ENCODE measurements around the gene DYSF. TPM values are rescaled to one million over a fixed set of nuclear protein-coding genes. Genes with fewer than 3 reads are reported as not detected.

The DYSF gene
- total and polyA plus RNA-seq, 3 donors from 2014 or later: 6.8 to 10.9 (median 8.9) TPM

DNA sequence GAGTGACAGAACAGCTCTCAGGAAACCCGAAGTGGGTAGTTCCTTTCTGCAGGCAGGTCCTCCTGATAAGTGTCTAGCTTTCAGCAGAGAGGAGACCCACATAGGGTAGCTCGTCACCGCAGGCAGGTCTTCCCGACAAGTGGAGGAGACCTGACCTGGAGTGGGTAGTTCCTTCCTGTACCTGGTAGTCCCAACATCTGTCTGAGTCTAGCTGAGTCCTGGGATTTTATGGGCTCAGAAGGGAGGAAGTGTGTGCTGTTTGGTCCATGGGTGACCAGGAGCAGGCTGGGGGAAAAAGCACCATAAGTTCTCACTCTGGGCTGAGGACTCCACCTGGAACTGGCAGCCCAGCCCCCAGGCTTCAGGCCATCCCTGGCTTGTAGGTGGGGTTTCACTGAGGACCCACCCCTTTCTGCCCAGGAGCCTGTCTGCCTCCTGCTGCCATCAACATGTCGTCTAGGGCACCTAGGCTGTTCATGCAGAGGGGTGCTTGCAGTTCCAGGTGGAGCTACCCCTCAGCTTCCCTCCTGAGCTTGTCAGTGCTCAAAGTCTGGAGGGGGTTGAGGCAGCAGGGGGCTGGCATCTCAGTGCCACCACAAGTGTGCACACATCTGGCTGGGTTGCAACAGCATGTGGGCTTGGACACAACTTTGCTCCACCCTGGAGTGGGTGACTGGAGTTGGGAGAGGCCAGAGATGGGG, 9.4 kb downstream of the DYSF start:
- intact Hi-C loops (cut with DNase I; ENCODE audit: low total_unique reads): no loop called here
- Histone ChIP-seq H3K4me1 (no peaks in the 10 kb centered on the region), H3K27me3 (no peaks in the 10 kb centered on the region), H3K36me3 (ENCODE audit: low read depth, missing control alignments) (no peaks in the 10 kb centered on the region), H3K9me3 (no peaks in the 10 kb centered on the region), H3K27ac (no peak overlapping the region), H3K4me3 (no peak overlapping the region)
- 92 to 98% methylated on average over 4 to 5 of the region's 5 CpGs for WGBS, 2 donors
- no peak for DNase-seq
- TF ChIP-seq, protein P1, sequence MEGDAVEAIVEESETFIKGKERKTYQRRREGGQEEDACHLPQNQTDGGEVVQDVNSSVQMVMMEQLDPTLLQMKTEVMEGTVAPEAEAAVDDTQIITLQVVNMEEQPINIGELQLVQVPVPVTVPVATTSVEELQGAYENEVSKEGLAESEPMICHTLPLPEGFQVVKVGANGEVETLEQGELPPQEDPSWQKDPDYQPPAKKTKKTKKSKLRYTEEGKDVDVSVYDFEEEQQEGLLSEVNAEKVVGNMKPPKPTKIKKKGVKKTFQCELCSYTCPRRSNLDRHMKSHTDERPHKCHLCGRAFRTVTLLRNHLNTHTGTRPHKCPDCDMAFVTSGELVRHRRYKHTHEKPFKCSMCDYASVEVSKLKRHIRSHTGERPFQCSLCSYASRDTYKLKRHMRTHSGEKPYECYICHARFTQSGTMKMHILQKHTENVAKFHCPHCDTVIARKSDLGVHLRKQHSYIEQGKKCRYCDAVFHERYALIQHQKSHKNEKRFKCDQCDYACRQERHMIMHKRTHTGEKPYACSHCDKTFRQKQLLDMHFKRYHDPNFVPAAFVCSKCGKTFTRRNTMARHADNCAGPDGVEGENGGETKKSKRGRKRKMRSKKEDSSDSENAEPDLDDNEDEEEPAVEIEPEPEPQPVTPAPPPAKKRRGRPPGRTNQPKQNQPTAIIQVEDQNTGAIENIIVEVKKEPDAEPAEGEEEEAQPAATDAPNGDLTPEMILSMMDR (IDR thresholded peaks at IDR 0.05): no peak
- no peak for TF ChIP-seq POLR2A (IDR thresholded peaks at IDR 0.05)

DNA sequence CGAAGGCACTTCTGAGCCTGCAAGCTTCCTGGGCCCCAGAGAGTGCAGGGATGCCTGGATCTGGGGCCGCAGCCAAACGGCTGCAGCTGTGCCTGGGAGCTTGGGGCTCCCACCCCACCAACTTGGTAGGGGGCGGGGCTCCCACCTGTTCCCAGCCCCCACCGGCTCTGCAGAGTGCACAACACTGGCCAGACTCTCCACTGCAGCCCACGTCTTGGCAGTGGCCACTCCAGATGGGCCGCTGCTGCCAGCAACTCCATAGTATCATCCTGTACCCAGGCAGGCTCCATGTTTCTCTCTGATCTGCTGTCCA, 9.9 kb downstream of the DYSF start:
- TF ChIP-seq, protein P1 (IDR thresholded peaks at IDR 0.05): no peak
- TF ChIP-seq POLR2A (IDR thresholded peaks at IDR 0.05): no peak
- H3K27me3 ChIP-seq: no peaks in the 10 kb centered on the region
- WGBS, 2 donors: 86 to 95% methylated on average over 6 to 7 of the region's 7 CpGs
- H3K36me3 ChIP-seq (ENCODE audit: low read depth, missing control alignments): no peaks in the 10 kb centered on the region
- intact Hi-C loops (cut with DNase I; ENCODE audit: low total_unique reads): no loop called here
- H3K4me1 ChIP-seq: no peaks in the 10 kb centered on the region
- no peak for DNase-seq
- no peak overlapping the region for H3K4me3 ChIP-seq
- H3K27ac ChIP-seq: no peak overlapping the region
- H3K9me3 ChIP-seq: no peaks in the 10 kb centered on the region

DNA sequence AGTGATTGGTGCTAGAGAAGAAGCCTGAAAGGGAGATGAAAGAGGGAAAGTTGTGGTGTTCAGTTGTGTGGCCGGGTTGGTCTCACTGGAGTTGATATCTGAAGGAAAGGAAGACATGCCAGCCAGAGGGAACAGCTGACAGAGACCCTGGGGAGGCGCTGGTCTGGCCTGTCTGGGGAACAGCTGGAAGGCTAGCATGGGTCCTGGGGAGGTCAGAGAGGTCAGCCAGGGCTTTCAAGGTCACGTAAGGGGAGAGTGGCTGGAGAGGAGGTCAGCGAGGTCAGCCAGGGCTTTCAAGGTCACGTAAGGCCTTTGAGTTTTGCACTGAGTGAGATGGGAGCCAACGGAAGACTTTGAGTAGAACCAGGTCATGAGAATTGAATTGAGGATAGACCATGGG, 11.0 kb downstream of the DYSF start:
- WGBS, 2 donors: 76 to 82% methylated on average over 6 of the region's 6 CpGs
- TF ChIP-seq POLR2A (IDR thresholded peaks at IDR 0.05): no peak
- TF ChIP-seq, protein P1 (IDR thresholded peaks at IDR 0.05): no peak
- no peak overlapping the region for H3K4me3 ChIP-seq
- no peaks in the 10 kb centered on the region for H3K36me3 ChIP-seq (ENCODE audit: low read depth, missing control alignments)
- no peaks in the 10 kb centered on the region for H3K9me3 ChIP-seq
- no peaks in the 10 kb centered on the region for H3K4me1 ChIP-seq
- intact Hi-C loops (cut with DNase I; ENCODE audit: low total_unique reads): no loop called here
- no peaks in the 10 kb centered on the region for H3K27me3 ChIP-seq
- H3K27ac ChIP-seq: no peak overlapping the region
- no peak for DNase-seq

DNA sequence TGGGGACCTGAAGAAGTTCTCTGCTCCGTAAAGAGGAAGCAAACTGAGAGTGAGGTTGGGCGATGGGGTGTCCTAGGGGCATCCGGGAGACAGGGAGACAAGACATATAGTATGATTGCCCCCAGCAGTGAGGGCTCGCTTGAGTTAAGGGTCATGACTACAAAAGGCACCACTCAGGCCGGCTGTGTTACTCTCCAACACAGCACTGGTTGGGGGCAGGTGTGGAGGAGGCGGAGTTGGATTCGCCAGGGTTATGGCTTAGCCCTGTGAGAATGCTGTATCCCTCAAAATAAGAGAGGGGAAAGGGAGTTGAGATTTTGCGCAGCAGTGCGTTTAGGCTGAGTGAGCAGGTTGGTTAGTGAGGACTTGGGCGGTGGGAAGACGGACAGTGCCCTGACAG, 12.0 kb downstream of the DYSF start:
- WGBS, 2 donors: 39 to 52% methylated on average over 11 of the region's 11 CpGs

More for the DNA sequence above, 12.0 kb downstream of the DYSF start:
- DNase-seq: no peak
- Histone ChIP-seq H3K36me3 (ENCODE audit: low read depth, missing control alignments) (no peaks in the 10 kb centered on the region), H3K27ac (no peak overlapping the region), H3K9me3 (no peaks in the 10 kb centered on the region), H3K27me3 (no peaks in the 10 kb centered on the region), H3K4me3 (no peak overlapping the region), H3K4me1 (no peaks in the 10 kb centered on the region)
- intact Hi-C loops (cut with DNase I; ENCODE audit: low total_unique reads): no loop called here
- TF ChIP-seq, protein P1 (IDR thresholded peaks at IDR 0.05): no peak
- TF ChIP-seq POLR2A (IDR thresholded peaks at IDR 0.05): no peak
